ENCODE results near the gene MRTFA. TPM values are rescaled to one million over a fixed set of nuclear protein-coding genes. Genes with fewer than 3 reads are reported as not detected.

MRTFA gene
- total RNA-seq, 4 donors from 2014 or later: 81.4 to 210 (median 122) TPM

- Histone ChIP-seq H3K4me1 (peaks cover 7 to 20% of the 10 kb centered on the region in 2 donors), H3K27ac (peak overlapping the region in 1 of 3 donors; percentile 10), H3K27me3 (no peaks in the 10 kb centered on the region), H3K4me3 (replicated peaks in 1 of 3) (no peak overlapping the region), H3K9me3 (no peaks in the 10 kb centered on the region), H3K36me3 (no peaks in the 10 kb centered on the region)
- no peak for DNase-seq
- 96% methylated on average over 4 to 6 of the region's 6 CpGs for WGBS, 2 donors
- intact Hi-C loops (cut with DNase I): no loop called here
- TF ChIP-seq CTCF (IDR thresholded peaks at IDR 0.05) (no peak), POLR2A (IDR thresholded peaks at IDR 0.05) (no peak)
Observed at GRCh38 chr22:40641269-40641668, 4.8 kb upstream of the MRTFA start.

- H3K9me3 ChIP-seq: no peaks in the 10 kb centered on the region
- peaks cover 12 to 32% of the 10 kb centered on the region in 2 donors for H3K4me1 ChIP-seq
- no peak for DNase-seq
- H3K27ac ChIP-seq: no peak overlapping the region
- H3K36me3 ChIP-seq: no peaks in the 10 kb centered on the region
- no peak overlapping the region for H3K4me3 ChIP-seq (replicated peaks in 1 of 3)
- H3K27me3 ChIP-seq: no peaks in the 10 kb centered on the region
- intact Hi-C loops (cut with DNase I): loop anchor here (10.0 kb wide), 1 partner anchor 113 kb away; no protein-coding TSS in a partner anchor
- TF ChIP-seq CTCF (IDR thresholded peaks at IDR 0.05) (no peak), POLR2A (IDR thresholded peaks at IDR 0.05) (no peak)
- 98 to 100% methylated on average over 17 of the region's 17 CpGs for WGBS, 2 donors
Observed at GRCh38 chr22:40638261-40638660, 1.7 kb upstream of the MRTFA start.

GRCh38 chr22:40637183-40638150 is 948 bp upstream of the MRTFA start:
- no peaks in the 10 kb centered on the region for H3K27me3 ChIP-seq
- H3K9me3 ChIP-seq: no peaks in the 10 kb centered on the region
- WGBS, 2 donors: 29 to 30% methylated on average over 46 of the region's 46 CpGs
- peak in 1 of 2 donors; percentile 63 for DNase-seq
- peaks cover 11 to 34% of the 10 kb centered on the region in 2 donors for H3K4me1 ChIP-seq
- intact Hi-C loops (cut with DNase I): loop anchor here (10.0 kb wide), 1 partner anchor 113 kb away; no protein-coding TSS in a partner anchor
- H3K27ac ChIP-seq: peak overlapping the region; percentile 38 to 86 (median 74)
- peak overlapping the region; percentile 18 to 94 (median 48) for H3K4me3 ChIP-seq (replicated peaks in 1 of 3)
- TF ChIP-seq CTCF (IDR thresholded peaks at IDR 0.05) (no peak), POLR2A (IDR thresholded peaks at IDR 0.05) (no peak)
- H3K36me3 ChIP-seq: no peaks in the 10 kb centered on the region

GRCh38 chr22:40635940-40636379 is 559 bp downstream of the MRTFA start:
- Histone ChIP-seq H3K27ac (peak overlapping the region; percentile 46 to 84 (median 81)), H3K27me3 (no peaks in the 10 kb centered on the region), H3K36me3 (no peaks in the 10 kb centered on the region), H3K4me1 (peaks cover 6 to 33% of the 10 kb centered on the region in 2 donors), H3K9me3 (no peaks in the 10 kb centered on the region), H3K4me3 (replicated peaks in 1 of 3) (peak overlapping the region; percentile 59 to 94 (median 89))
- peak in 1 of 2 donors; percentile 25 for DNase-seq
- intact Hi-C loops (cut with DNase I): loop anchor here (10.0 kb wide), 1 partner anchor 111 kb away; no protein-coding TSS in a partner anchor
- WGBS, 2 donors: 0% methylated on average over 1 of the region's 31 CpGs
- TF ChIP-seq CTCF (IDR thresholded peaks at IDR 0.05) (no peak), POLR2A (IDR thresholded peaks at IDR 0.05) (no peak)

Data from thyroid gland (tissue), 4 donors.